ENCODE measurements around the gene C1orf216. TPM values are rescaled to one million over a fixed set of nuclear protein-coding genes. Genes with fewer than 3 reads are reported as not detected.

Gene C1orf216
- total and polyA plus RNA-seq, 2 experiments from 2014 or later, result 8.9 to 9.1 TPM

DNA sequence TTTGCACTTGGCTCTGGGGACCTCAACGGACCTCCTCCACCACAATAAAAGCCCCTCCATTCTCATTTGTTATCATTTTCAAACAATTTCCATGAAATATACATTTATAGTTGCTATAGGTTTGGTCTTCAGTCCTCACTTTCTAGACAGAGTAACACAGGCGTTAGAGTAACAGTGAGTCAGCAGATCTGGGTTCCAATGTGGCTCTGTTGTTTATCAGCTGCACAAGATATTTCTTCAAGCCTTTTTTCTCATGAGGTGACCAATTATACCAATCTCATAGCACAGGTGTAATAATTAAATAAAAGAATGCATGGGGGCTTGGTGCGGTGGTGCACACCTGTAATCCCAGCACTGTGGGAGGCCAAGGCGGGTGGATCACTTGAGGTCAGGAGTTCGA, 44.6 kb downstream of the C1orf216 start:
- Histone ChIP-seq H3K9me3 (ENCODE audit: low read depth) (no peaks in the 10 kb centered on the region), H3K27me3 (peaks cover 9% of the 10 kb centered on the region), H3K4me1 (ENCODE audit: insufficient read depth) (no peaks in the 10 kb centered on the region), H4K20me1 (ENCODE audit: insufficient read depth, poor library complexity, severe bottlenecking) (no peaks in the 10 kb centered on the region), H3K36me3 (replicated peaks; ENCODE audit: insufficient read depth, low read depth) (no peaks in the 10 kb centered on the region), H3K4me2 (no peak overlapping the region), H2AFZ (no peak overlapping the region), H3K79me2 (no peaks in the 10 kb centered on the region), H3K27ac (no peak overlapping the region), H3K4me3 (no peak overlapping the region), H3K9me2 (replicated peaks; ENCODE audit: insufficient read depth) (no peaks in the 10 kb centered on the region)
- no peak for DNase-seq (ENCODE audit: low spot score)
- WGBS (ENCODE audit: low lambda C conversion rate, missing lambda C conversion rate), result 89% methylated on average over 5 of the region's 5 CpGs
- no peak for TF ChIP-seq CTCF (IDR thresholded peaks at IDR 0.05; ENCODE audit: poor library complexity)
- TF ChIP-seq EZH2phosphoT487 (IDR thresholded peaks at IDR 0.05; ENCODE audit: low read depth, severe bottlenecking, unreplicated experiment), result no peak
- no peak for TF ChIP-seq EZH2 (IDR thresholded peaks at IDR 0.05; ENCODE audit: borderline replicate concordance)

DNA sequence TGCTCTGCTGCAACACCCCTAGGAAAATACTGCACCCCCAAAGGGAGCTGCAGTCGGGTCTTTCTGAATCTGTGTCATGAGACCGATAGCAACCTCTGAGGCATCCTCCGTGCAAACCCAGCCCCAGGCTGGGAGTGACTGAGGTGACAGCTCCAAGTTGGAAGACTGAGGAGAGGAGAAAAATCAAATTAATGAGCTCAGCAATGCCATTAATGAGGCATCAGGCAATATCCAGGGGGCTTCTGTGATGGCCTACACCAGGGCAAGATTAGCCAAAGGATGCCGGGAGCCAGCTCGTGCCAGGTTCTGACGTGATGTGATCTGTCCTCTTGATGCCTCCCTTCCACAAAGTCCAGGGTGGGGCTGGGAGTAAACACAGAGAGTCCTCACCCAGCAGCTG, 46.6 kb downstream of the C1orf216 start:
- peaks cover 6% of the 10 kb centered on the region for H3K27me3 ChIP-seq
- no peaks in the 10 kb centered on the region for H3K4me1 ChIP-seq (ENCODE audit: insufficient read depth)
- H3K4me2 ChIP-seq, result no peak overlapping the region
- no peaks in the 10 kb centered on the region for H3K79me2 ChIP-seq
- no peak for DNase-seq (ENCODE audit: low spot score)
- H3K36me3 ChIP-seq (replicated peaks; ENCODE audit: insufficient read depth, low read depth), result no peaks in the 10 kb centered on the region
- no peaks in the 10 kb centered on the region for H3K9me3 ChIP-seq (ENCODE audit: low read depth)
- 81% methylated on average over 6 of the region's 6 CpGs for WGBS (ENCODE audit: low lambda C conversion rate, missing lambda C conversion rate)
- no peak overlapping the region for H2AFZ ChIP-seq
- no peak overlapping the region for H3K4me3 ChIP-seq
- no peak overlapping the region for H3K27ac ChIP-seq
- no peaks in the 10 kb centered on the region for H4K20me1 ChIP-seq (ENCODE audit: insufficient read depth, poor library complexity, severe bottlenecking)
- H3K9me2 ChIP-seq (replicated peaks; ENCODE audit: insufficient read depth), result no peaks in the 10 kb centered on the region
- TF ChIP-seq EZH2 (IDR thresholded peaks at IDR 0.05; ENCODE audit: borderline replicate concordance) (no peak), EZH2phosphoT487 (IDR thresholded peaks at IDR 0.05; ENCODE audit: low read depth, severe bottlenecking, unreplicated experiment) (no peak), CTCF (IDR thresholded peaks at IDR 0.05; ENCODE audit: poor library complexity) (no peak)

GRCh38 chr1:35668506-35668905, 50.2 kb downstream of the C1orf216 start:
- H3K4me1 ChIP-seq (ENCODE audit: insufficient read depth), result no peaks in the 10 kb centered on the region
- no peaks in the 10 kb centered on the region for H3K36me3 ChIP-seq (replicated peaks; ENCODE audit: insufficient read depth, low read depth)
- H3K79me2 ChIP-seq, result no peaks in the 10 kb centered on the region
- H3K4me3 ChIP-seq, result no peak overlapping the region
- DNase-seq (ENCODE audit: low spot score), result no peak
- TF ChIP-seq EZH2phosphoT487 (IDR thresholded peaks at IDR 0.05; ENCODE audit: low read depth, severe bottlenecking, unreplicated experiment) (no peak), EZH2 (IDR thresholded peaks at IDR 0.05; ENCODE audit: borderline replicate concordance) (no peak), CTCF (IDR thresholded peaks at IDR 0.05; ENCODE audit: poor library complexity) (no peak)
- 78% methylated on average over 5 of the region's 5 CpGs for WGBS (ENCODE audit: low lambda C conversion rate, missing lambda C conversion rate)
- no peaks in the 10 kb centered on the region for H3K9me3 ChIP-seq (ENCODE audit: low read depth)
- peaks cover 15% of the 10 kb centered on the region for H3K27me3 ChIP-seq
- H4K20me1 ChIP-seq (ENCODE audit: insufficient read depth, poor library complexity, severe bottlenecking), result no peaks in the 10 kb centered on the region
- H3K9me2 ChIP-seq (replicated peaks; ENCODE audit: insufficient read depth), result no peaks in the 10 kb centered on the region
- no peak overlapping the region for H2AFZ ChIP-seq
- H3K27ac ChIP-seq, result no peak overlapping the region
- H3K4me2 ChIP-seq, result no peak overlapping the region

DNA sequence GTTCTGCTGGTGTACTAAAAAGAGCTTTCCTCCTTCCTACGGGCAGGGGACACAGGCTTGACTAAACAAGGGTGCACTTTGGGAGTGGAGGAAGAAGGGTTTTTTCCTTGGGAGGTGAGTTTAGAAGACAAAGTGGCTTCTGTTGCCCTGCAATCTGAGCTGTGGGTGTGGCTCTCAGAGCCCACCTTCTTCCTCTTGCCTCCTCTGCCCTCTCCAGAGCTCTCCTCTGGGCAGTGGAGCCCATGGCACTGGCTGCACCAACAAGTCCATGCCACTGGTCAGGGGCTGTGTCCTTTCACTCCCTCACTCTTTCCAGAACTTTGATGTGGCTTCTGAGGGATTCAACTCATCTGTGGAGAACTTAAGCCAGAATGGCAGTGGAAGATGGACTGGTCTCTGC, 51.8 kb downstream of the C1orf216 start:
- TF ChIP-seq CTCF (IDR thresholded peaks at IDR 0.05; ENCODE audit: poor library complexity), result no peak
- TF ChIP-seq EZH2 (IDR thresholded peaks at IDR 0.05; ENCODE audit: borderline replicate concordance), result no peak
- no peak for TF ChIP-seq EZH2phosphoT487 (IDR thresholded peaks at IDR 0.05; ENCODE audit: low read depth, severe bottlenecking, unreplicated experiment)
- H3K27ac ChIP-seq, result no peak overlapping the region
- no peak overlapping the region for H3K4me3 ChIP-seq
- 81% methylated on average over 1 of the region's 1 CpG for WGBS (ENCODE audit: low lambda C conversion rate, missing lambda C conversion rate)
- no peaks in the 10 kb centered on the region for H3K36me3 ChIP-seq (replicated peaks; ENCODE audit: insufficient read depth, low read depth)
- DNase-seq (ENCODE audit: low spot score), result no peak
- no peak overlapping the region for H2AFZ ChIP-seq
- H4K20me1 ChIP-seq (ENCODE audit: insufficient read depth, poor library complexity, severe bottlenecking), result no peaks in the 10 kb centered on the region
- H3K27me3 ChIP-seq, result peaks cover 15% of the 10 kb centered on the region
- no peak overlapping the region for H3K4me2 ChIP-seq
- H3K9me2 ChIP-seq (replicated peaks; ENCODE audit: insufficient read depth), result no peaks in the 10 kb centered on the region
- H3K4me1 ChIP-seq (ENCODE audit: insufficient read depth), result no peaks in the 10 kb centered on the region
- H3K79me2 ChIP-seq, result no peaks in the 10 kb centered on the region
- no peaks in the 10 kb centered on the region for H3K9me3 ChIP-seq (ENCODE audit: low read depth)

Data from hepatocyte (in vitro differentiated cells).